ENCODE results near the gene CASQ1.

The CASQ1 gene

DNA sequence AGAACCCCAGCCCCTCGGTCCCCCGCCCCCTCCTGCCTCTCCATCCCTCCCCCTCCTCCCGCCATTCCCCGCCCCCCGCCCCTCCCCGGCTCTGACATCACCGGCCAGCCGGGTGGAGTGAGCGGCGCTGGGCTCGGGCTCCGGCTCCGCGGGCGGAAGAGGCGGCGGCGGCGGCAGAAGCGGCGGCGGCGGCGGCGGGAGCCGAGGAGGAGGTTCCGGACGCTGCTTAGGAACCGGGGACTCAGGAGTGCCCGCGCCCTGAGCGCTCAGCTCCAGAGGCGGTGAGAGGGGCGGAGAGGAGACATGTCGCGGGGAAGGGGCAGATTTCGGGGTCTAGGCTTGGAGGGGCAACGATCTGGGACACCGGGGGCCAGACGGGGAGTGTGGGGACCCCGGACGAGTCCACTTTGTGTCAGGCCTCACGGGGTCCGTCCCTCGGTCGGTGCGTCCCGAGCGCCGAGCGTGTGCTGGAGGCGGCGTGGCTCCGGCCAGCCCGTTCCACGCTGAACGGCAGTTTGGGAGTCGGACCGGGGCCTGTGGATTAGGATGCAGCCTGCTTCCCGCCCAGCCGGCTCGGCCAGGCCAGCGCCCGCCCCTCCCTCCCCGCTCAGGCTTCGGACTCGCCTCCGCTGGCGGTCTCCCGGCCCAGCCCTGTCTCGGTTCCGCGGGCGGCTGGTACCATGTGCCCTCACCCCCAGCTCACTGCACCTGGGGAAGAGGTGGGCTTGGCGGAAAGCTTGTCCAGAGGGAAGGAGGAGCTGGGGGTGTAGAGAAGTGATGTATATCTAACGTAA, 15.1 kb downstream of the CASQ1 start, which contains the start of gene PEA15:
PEA15 (plus strand) TSS at position 143 of the 794 bp plus-strand sequence. CDS start 6,161 bp downstream, outside the sequence.
- no peak for FAIRE-seq

GRCh38 chr1:160206036-160206389, 15.6 kb downstream of the CASQ1 start:
- FAIRE-seq = no peak

- FAIRE-seq = no peak
Observed at GRCh38 chr1:160206421-160207117, 16.2 kb downstream of the CASQ1 start.

DNA sequence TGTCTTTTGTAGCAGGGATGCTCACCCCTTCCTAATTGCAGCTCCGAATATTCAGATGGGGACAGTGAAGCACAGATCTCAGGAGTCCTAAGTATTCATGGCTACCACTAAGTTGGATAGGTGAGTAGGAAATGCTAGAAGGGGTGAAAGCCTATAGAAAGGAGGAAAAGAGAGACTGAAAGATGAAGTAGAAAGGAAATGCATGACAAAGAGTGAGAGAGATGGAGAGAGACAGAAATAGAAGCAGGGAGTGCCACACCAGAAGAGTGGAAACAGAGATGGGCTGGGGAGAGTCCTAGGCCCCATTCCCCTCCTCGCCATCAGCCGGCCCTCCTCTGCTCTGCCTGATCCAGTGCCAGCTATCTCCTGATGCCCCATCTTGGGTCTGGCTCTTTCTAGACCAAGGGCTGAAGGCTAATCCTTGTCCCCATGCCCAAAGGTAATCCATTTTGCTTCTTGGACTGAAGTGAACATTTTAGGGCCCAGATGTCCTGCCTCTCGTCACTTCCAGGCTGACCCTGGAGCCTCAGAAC, 16.8 kb downstream of the CASQ1 start:
- FAIRE-seq = no peak

DNA sequence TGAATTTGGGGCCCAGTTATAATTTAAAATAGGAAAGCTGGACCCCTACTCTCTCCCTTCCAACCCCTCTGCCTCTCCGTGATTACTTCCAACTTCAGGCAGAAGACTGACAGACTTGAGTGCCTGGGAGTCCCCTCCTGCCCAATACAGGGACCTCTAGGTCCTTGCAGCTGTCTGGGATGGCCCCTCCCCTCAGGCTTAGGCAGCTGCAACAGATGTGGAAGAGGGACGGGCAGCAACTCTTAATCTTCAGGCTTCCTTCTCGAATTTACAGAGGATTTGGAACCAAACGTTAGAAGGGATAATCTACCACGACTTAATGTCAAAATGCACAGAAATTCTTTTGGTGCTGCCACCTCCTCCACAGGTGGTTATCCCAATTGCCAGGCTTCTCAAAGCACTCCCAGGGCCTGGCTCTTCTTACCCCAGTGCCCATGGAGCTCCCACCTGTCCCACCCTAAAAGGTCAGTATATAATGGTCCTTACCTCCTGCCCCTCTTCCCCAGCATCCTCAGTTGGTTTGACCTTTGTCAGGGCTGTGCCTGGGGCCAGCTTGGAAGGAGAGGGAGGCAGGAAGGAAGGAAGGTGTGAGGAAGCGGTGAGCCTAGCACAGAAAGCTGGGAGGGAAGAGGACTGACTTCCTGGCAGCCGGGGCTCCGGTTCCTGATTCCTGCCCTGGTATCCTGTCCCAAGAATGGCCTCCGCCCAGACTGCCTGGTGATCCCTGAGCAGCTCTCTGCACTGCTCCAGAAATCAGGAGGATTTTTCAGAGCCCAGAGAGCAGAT, 17.6 kb downstream of the CASQ1 start:
- FAIRE-seq = no peak

GRCh38 chr1:160208557-160209320, 18.4 kb downstream of the CASQ1 start:
- FAIRE-seq = no peak

GRCh38 chr1:160209321-160210046, 19.1 kb downstream of the CASQ1 start:
- no peak for FAIRE-seq

- FAIRE-seq = no peak
Observed at GRCh38 chr1:160210561-160210960, 20.2 kb downstream of the CASQ1 start.

GRCh38 chr1:160211046-160211790, 20.8 kb downstream of the CASQ1 start:
- FAIRE-seq = no peak

DNA sequence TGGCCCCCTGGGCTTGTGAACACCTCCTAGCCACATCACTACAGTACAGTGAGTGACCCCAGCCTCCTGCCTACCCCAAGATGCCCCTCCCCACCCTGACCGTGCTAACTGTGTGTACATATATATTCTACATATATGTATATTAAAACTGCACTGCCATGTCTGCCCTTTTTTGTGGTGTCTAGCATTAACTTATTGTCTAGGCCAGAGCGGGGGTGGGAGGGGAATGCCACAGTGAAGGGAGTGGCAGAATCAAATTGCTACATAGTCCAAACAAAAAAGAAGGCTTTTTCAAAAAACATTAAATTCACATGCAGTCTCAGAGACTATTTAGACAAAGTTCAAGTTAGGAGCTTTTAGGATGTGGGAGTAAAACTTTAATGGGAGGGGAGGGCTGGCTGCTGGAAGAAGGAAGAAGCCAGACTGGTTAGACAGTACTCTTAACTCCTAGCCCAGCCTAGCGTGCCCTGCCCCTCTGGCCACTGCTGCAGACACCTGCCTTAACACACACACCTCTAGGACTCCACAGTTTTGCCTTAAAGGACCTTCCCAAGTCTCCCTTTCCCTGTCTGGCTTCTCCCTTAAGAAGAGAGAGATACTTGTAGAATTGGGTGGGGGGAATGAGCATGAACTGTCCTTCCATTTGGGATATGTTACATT, 24.2 kb downstream of the CASQ1 start:
- no peak for FAIRE-seq

DNA sequence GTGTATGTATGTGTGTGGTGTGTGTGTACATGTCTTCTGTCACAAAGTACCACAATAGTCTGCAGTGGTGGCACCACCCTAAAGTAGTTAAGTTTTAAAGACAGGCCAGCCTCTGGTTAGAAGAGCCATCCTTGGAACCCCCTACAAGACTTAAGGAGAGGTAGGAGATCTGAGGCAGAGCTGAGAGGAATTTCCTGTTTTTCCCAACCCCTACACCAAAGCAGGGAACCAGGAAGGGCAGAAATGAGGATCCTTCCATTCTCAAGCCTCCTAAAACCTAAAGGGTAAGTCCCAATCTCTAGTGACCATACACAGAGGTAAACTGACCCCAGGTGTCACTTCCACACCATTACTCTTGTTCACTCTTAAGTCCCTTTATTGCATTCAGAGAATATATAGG, 25.9 kb downstream of the CASQ1 start:
- no peak for FAIRE-seq

GRCh38 chr1:160217481-160218051, 27.2 kb downstream of the CASQ1 start:
- no peak for FAIRE-seq

- no peak for FAIRE-seq
Observed at GRCh38 chr1:160219062-160219929, 28.9 kb downstream of the CASQ1 start.

- no peak for FAIRE-seq
Observed at GRCh38 chr1:160220301-160220700, 29.9 kb downstream of the CASQ1 start.

DNA sequence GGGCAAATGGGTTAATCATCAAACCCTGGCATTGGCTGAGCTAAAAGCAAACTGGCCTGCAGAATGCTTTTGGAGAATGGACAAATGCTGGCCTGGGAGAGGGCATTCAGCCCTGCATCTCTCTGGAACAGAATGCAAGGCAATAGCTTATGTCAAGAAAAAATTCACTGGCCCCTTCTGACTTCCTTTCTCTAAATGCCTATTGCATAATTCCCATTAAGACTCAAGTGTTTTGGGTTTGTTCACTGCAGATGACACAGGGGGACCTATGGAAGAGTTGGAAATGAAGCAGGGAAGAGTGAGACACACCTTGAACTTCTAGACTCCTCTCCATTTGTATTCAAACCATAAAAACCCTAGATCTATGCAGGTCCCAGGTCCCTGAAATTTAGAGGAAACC, 30.7 kb downstream of the CASQ1 start:
- no peak for FAIRE-seq

DNA sequence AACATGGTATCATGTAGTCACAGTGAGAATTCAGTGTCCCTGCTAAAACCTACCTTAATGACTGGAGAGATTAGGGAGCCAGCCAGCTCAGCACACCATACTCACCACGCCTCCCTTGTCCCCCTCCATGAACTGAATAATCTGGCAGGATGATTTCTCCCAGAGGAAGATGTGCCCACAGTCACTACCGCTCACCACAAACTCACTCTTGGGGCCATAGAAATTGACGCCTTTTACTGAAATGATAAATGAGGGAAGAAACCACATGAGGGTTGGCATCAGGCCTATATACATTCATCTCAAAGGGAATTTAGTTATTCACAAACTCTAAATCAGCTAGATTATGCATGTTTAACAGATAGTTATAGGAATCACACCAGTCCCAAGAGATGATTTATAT, 32.2 kb downstream of the CASQ1 start:
- no peak for FAIRE-seq

DNA sequence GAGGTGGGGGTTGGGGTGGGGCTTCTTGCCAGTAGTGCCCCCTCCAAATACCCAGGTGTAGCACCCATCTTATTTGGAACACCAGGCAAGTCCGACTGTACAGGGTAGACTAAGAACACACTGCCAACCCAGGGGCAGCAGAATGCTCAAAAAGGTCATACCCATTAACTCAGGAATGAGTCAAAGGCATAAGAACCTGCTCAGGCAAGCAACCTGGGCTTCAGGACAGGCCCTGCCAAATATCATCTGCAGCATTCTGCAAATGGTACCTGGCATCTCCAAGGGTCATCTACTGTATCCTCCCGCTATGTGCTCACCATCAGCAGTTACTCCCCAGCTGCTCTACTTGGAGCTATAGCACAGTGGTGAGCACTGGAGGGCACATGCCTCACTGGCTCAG, 34.2 kb downstream of the CASQ1 start:
- FAIRE-seq = no peak

- no peak for FAIRE-seq
Observed at GRCh38 chr1:160225345-160225744, 35.0 kb downstream of the CASQ1 start.

- no peak for FAIRE-seq
Observed at GRCh38 chr1:160226623-160227022, 36.2 kb downstream of the CASQ1 start.

All from islet of Langerhans (tissue), 1 donor.